GM21367 (cell line): ENCODE data around the gene SCGB3A1.

Source experiments
- ATAC-seq: cut with Tn5 transposase; IDR thresholded peaks from one replicate; pipeline ENCODE4 v1.9.1; 2021; ENCODE audit not compliant: unreplicated experiment

The SCGB3A1 gene

GRCh38 chr5:180606215-180606785, 15.0 kb upstream of the SCGB3A1 start:
- no peak for ATAC-seq

GRCh38 chr5:180605554-180606214, 14.4 kb upstream of the SCGB3A1 start:
- peak; percentile 60 for ATAC-seq

GRCh38 chr5:180604271-180604670, 13.0 kb upstream of the SCGB3A1 start:
- ATAC-seq, result no peak

GRCh38 chr5:180603076-180603594, 11.8 kb upstream of the SCGB3A1 start:
- no peak for ATAC-seq

- no peak for ATAC-seq
These were observed 11.3 kb upstream of the SCGB3A1 start for GRCh38 chr5:180602481-180603075.

GRCh38 chr5:180601591-180602480, 10.5 kb upstream of the SCGB3A1 start:
- no peak for ATAC-seq

- ATAC-seq, result no peak
These were observed 9.3 kb upstream of the SCGB3A1 start for GRCh38 chr5:180600554-180601041.

- no peak for ATAC-seq
These were observed 8.8 kb upstream of the SCGB3A1 start for GRCh38 chr5:180599981-180600553.

GRCh38 chr5:180599590-180599914, 8.3 kb upstream of the SCGB3A1 start:
- ATAC-seq, result no peak

GRCh38 chr5:180598797-180599589, 7.7 kb upstream of the SCGB3A1 start:
- ATAC-seq, result no peak

GRCh38 chr5:180598316-180598701, 7.0 kb upstream of the SCGB3A1 start:
- ATAC-seq, result no peak

GRCh38 chr5:180596668-180597231, 5.5 kb upstream of the SCGB3A1 start:
- ATAC-seq, result no peak

GRCh38 chr5:180596115-180596667, 4.9 kb upstream of the SCGB3A1 start:
- ATAC-seq, result no peak

- ATAC-seq, result no peak
These were observed 4.2 kb upstream of the SCGB3A1 start for GRCh38 chr5:180595381-180596114.

GRCh38 chr5:180595046-180595379, 3.7 kb upstream of the SCGB3A1 start:
- ATAC-seq, result no peak

- ATAC-seq, result no peak
These were observed 3.2 kb upstream of the SCGB3A1 start for GRCh38 chr5:180594311-180595045.

GRCh38 chr5:180593446-180594206, 2.3 kb upstream of the SCGB3A1 start:
- no peak for ATAC-seq

- ATAC-seq, result no peak
These were observed 877 bp upstream of the SCGB3A1 start for GRCh38 chr5:180592176-180592575.
